HEK293T (cell line): ENCODE results near the gene PCBP3.

Experiments
- CTCF ChIA-PET: fragments of 350-600 bp; formaldehyde crosslinking; extraction: SDS; loops from one replicate; lab custom pipeline; 2021; ENCODE audit warnings: antibody characterized with exemption, inconsistent platforms; lab: Yijun Ruan, JAX
- POLR2A ChIA-PET: fragments of 350-600 bp; formaldehyde crosslinking; extraction: SDS; loops from one replicate; lab custom pipeline; 2020; ENCODE audit warnings: antibody characterized with exemption, inconsistent platforms; lab: Yijun Ruan, JAX
- DNase-seq: peaks from one replicate; pipeline ENCODE4 v3.0.0; 2012; ENCODE audit warnings: mixed read lengths; ENCODE audit errors: extremely low spot score
- ARNT ChIP-seq: fragments of 450-650 bp; IDR thresholded peaks from 2 replicates; pipeline ENCODE4 v1.6.1; 2017; ENCODE audit warnings: mild to moderate bottlenecking
- BHLHE40 ChIP-seq: fragments of 450-650 bp; IDR thresholded peaks from 2 replicates; pipeline ENCODE4 v1.6.1; 2016; ENCODE audit warnings: mild to moderate bottlenecking, moderate library complexity, borderline replicate concordance
- CTBP1 ChIP-seq: fragments of 450-650 bp; IDR thresholded peaks from 2 replicates; pipeline ENCODE4 v1.6.1; 2016; ENCODE audit warnings: borderline replicate concordance
- ELF4 ChIP-seq: fragments of 450-650 bp; IDR thresholded peaks from 2 replicates; pipeline ENCODE4 v1.6.1; 2017; ENCODE audit warnings: antibody characterized with exemption
- FOXA1 ChIP-seq: fragments of 450-650 bp; IDR thresholded peaks from 2 replicates; pipeline ENCODE4 v1.6.1; 2016; ENCODE audit warnings: mild to moderate bottlenecking
- FOXK2 ChIP-seq: fragments of 450-650 bp; IDR thresholded peaks from 2 replicates; pipeline ENCODE4 v1.6.1; 2016; ENCODE audit warnings: mild to moderate bottlenecking
- FOXM1 ChIP-seq: fragments of 450-650 bp; IDR thresholded peaks from 2 replicates; pipeline ENCODE4 v1.6.1; 2017; ENCODE audit warnings: mild to moderate bottlenecking, borderline replicate concordance
- HDGF ChIP-seq: fragments of 450-650 bp; IDR thresholded peaks from 2 replicates; pipeline ENCODE4 v1.6.1; 2017; ENCODE audit warnings: antibody characterized with exemption, borderline replicate concordance
- L3MBTL2 ChIP-seq: fragments of 450-650 bp; conservative IDR thresholded peaks from 2 replicates; pipeline ENCODE4 v1.6.1; 2016; ENCODE audit warnings: mild to moderate bottlenecking
- LEF1 ChIP-seq: fragments of 450-650 bp; IDR thresholded peaks from 2 replicates; pipeline ENCODE4 v1.6.1; 2017; ENCODE audit warnings: mild to moderate bottlenecking, borderline replicate concordance
- NFRKB ChIP-seq: fragments of 450-650 bp; IDR thresholded peaks from 2 replicates; pipeline ENCODE4 v1.6.1; 2016; ENCODE audit warnings: mild to moderate bottlenecking, moderate library complexity
- SP1 ChIP-seq: fragments of 450-650 bp; IDR thresholded peaks from 2 replicates; pipeline ENCODE4 v1.6.1; 2017
- SUZ12 ChIP-seq: fragments of 450-650 bp; IDR thresholded peaks from 2 replicates; pipeline ENCODE4 v1.6.1; 2016; ENCODE audit warnings: mild to moderate bottlenecking
- TARDBP ChIP-seq: fragments of 450-650 bp; IDR thresholded peaks from 2 replicates; pipeline ENCODE4 v1.6.1; 2016
- ZNF384 ChIP-seq: fragments of 450-650 bp; IDR thresholded peaks from 2 replicates; pipeline ENCODE4 v1.6.1; 2016
- TF ChIP-seq, protein P1 (sequence below): fragments of 450-650 bp; IDR thresholded peaks from 2 replicates; pipeline ENCODE4 v1.6.1; 2016

PCBP3 gene

DNA sequence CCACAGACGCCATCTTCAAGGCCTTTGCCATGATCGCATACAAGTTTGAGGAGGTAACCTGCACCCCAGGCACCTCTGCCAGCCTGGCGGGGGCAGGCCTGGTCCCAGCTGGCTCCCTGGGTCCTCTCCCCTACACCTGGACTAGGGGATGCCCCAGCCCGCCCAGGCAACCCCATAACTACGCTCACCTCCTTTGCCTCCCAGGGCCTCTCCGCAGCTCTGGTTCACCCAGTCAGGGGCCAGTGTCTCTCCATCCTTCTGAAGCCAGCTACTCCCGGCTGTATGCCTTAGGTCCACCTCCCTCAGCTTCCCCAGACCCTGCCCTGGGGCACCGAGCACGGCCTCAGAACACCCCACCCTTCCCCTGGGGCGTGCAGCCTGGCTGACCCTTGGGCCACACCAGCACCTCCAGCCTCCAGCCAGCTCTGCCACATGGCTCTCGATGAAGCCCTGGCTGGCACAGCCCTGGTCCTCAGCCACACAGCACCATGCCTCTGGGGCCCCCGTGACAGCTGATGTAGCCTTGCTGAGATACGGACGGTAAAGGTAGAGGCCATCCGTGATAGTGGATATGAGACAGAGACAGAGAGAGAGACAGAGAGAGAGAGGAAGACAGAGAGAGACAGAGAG is 257.7 kb downstream of the PCBP3 start:
- TF ChIP-seq FOXK2 (no peak), NFRKB (no peak), SP1 (no peak), FOXA1 (no peak), TARDBP (no peak), SUZ12 (no peak), ZNF384 (no peak), FOXM1 (no peak), HDGF (no peak), ARNT (no peak), ELF4 (no peak), L3MBTL2 (no peak), BHLHE40 (no peak)
- TF ChIP-seq, protein P1, sequence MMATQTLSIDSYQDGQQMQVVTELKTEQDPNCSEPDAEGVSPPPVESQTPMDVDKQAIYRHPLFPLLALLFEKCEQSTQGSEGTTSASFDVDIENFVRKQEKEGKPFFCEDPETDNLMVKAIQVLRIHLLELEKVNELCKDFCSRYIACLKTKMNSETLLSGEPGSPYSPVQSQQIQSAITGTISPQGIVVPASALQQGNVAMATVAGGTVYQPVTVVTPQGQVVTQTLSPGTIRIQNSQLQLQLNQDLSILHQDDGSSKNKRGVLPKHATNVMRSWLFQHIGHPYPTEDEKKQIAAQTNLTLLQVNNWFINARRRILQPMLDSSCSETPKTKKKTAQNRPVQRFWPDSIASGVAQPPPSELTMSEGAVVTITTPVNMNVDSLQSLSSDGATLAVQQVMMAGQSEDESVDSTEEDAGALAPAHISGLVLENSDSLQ: no peak
- ChIA-PET POLR2A (no interaction called here), CTCF (interaction anchor here (0.6 kb wide), 1 partner anchor 22 kb away, joined by 3 read pairs; no protein-coding TSS in a partner anchor)
- no peak for DNase-seq

DNA sequence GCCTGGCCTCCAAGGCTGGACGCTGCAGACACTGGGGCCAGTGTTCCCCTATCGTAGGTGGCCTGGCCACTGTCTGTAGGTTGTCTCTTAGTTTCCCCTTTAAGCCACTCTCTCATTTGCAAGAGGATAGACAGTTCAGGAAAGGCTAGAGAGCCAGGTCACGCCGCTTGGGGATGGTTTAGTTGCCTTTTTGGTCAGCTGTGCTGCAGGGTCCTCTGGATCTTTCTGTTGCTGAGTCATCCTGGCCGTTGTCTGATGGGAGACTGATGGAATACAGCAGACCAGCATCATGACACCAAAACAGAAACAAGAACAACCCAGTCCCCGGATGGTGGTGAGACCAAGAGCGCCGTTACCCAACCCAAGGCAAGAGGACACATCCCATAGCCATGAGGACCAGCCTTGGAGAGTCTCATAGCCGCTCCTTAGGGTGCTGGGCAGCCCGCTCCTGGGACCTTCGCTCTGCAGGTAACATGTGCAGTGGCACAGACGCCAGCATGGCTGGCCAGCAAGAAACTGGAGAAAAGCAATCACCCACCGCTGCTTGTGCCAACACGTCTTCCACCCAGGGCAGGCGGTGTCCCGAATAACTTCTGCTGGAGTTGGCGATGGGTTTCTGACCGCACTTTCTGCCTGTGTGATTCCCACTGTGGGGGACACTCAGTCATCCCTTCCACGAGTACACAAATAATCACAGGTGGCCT is 258.9 kb downstream of the PCBP3 start:
- ChIA-PET POLR2A (no interaction called here), CTCF (no interaction called here)
- no peak for DNase-seq
- TF ChIP-seq ARNT (no peak), CTBP1 (no peak), BHLHE40 (no peak), SUZ12 (no peak), FOXK2 (no peak), NFRKB (no peak), TARDBP (no peak), LEF1 (no peak), FOXA1 (no peak), ELF4 (no peak), ZNF384 (no peak), FOXM1 (no peak), HDGF (no peak)
- TF ChIP-seq, protein P1: no peak

DNA sequence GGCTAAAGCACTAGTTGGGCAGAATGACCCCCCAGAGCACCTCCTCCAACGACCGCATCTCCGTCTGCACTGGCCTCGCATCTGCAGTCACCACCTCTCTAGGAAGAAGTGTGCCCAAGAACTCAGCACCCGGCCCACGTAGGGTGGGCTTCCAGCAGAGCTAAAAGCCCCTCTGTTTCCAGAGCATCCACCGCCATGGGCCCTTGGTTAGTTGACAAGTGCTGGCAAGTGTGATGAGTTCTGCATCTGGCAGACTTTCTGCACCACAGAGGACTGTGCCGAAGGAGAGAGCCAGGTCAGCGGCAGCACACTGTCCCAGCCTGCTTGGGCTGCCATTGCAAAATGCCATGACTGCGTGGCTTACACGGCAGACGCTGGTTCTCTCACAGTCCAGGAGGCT is 261.7 kb downstream of the PCBP3 start:
- ChIA-PET CTCF (no interaction called here), POLR2A (no interaction called here)
- no peak for DNase-seq

DNA sequence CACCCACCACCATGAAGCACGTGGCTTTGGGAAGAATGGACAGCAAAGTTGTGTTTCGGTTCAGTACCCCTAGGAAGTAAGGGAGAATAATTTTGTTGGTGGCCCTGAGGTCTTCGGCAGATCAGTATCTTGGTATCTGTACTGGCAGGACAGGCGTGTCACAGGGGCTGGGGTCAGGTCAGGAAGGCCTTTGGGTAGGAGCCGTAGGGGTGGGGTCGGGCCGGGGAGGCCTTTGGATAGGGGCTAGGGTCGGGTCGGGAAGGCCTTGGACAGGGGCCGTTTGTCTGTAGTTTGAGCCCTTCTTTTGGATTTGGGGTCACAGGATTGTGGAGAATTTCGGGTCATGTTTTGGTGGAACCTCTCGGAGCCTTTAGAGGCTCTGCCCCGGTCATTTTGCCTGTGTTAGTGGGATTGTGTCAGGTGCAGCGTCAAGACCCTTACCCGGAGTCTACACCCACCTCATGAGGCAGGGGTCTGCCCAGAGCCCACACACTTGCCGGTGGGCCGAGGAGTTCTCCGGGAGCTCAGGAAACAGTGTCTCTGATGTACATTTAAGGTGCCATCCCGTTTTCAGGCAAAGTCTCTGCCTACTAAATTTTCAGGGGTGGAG is 262.8 kb downstream of the PCBP3 start:
- POLR2A ChIA-PET: no interaction called here
- CTCF ChIA-PET: no interaction called here

More for the DNA sequence above, 261.7 kb downstream of the PCBP3 start:
- TF ChIP-seq NFRKB (no peak), BHLHE40 (no peak), CTBP1 (no peak)
- TF ChIP-seq, protein P1: no peak

DNA sequence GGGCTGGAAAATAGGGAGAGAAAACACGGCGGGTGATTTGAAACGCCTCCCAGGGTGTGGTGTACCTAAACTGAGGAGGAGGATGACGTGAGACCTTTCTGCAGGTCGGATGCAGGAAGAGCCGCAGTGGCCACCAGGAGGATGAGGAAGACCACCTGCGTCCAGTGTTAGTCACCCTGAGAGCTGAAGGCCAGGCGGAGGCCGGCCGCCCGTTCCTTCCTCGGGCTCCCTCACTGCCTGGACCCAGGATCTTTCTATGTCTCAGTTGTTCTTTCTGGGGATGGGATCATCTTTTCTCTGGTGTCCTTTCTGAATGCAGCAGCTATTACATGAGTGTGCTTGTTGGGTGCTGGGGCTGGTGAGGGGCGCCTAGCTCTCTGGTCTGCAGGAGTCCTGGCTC is 263.3 kb downstream of the PCBP3 start:
- no peak for DNase-seq
- no peak for TF ChIP-seq NFRKB
- TF ChIP-seq CTBP1: no peak
- TF ChIP-seq ELF4: no peak
- no peak for TF ChIP-seq ZNF384
- TF ChIP-seq SP1: no peak
- TF ChIP-seq, protein P1: no peak
- no peak for TF ChIP-seq L3MBTL2
- no peak for TF ChIP-seq SUZ12
- no peak for TF ChIP-seq ARNT
- TF ChIP-seq LEF1: no peak
- TF ChIP-seq TARDBP: no peak
- TF ChIP-seq HDGF: no peak
- TF ChIP-seq BHLHE40: no peak
- no peak for TF ChIP-seq FOXK2
- TF ChIP-seq FOXA1: no peak
- no peak for TF ChIP-seq FOXM1
- CTCF ChIA-PET: no interaction called here
- POLR2A ChIA-PET: no interaction called here

More for the DNA sequence above, 262.8 kb downstream of the PCBP3 start:
- no peak for TF ChIP-seq BHLHE40
- TF ChIP-seq HDGF: no peak
- TF ChIP-seq, protein P1: no peak
- no peak for TF ChIP-seq TARDBP
- TF ChIP-seq FOXM1: no peak
- TF ChIP-seq SP1: no peak
- no peak for TF ChIP-seq CTBP1
- no peak for TF ChIP-seq SUZ12
- no peak for TF ChIP-seq L3MBTL2
- no peak for TF ChIP-seq ARNT
- TF ChIP-seq ELF4: no peak
- TF ChIP-seq ZNF384: no peak
- TF ChIP-seq NFRKB: no peak
- TF ChIP-seq LEF1: no peak
- DNase-seq: no peak
